NCI-H748 (cell line): ENCODE results near the gene ALDH9A1.
"Not testable (repeated sequence)": the region's sequence is repeated elsewhere in the genome, so short reads cannot be mapped to it uniquely, and the experiment has no call there.

ENCODE experiments used
- DNase-seq: peaks from one replicate; lab custom pipeline; 2025; ENCODE audit not compliant: unreplicated experiment; lab: John Stamatoyannopoulos, UW

Gene ALDH9A1

DNA sequence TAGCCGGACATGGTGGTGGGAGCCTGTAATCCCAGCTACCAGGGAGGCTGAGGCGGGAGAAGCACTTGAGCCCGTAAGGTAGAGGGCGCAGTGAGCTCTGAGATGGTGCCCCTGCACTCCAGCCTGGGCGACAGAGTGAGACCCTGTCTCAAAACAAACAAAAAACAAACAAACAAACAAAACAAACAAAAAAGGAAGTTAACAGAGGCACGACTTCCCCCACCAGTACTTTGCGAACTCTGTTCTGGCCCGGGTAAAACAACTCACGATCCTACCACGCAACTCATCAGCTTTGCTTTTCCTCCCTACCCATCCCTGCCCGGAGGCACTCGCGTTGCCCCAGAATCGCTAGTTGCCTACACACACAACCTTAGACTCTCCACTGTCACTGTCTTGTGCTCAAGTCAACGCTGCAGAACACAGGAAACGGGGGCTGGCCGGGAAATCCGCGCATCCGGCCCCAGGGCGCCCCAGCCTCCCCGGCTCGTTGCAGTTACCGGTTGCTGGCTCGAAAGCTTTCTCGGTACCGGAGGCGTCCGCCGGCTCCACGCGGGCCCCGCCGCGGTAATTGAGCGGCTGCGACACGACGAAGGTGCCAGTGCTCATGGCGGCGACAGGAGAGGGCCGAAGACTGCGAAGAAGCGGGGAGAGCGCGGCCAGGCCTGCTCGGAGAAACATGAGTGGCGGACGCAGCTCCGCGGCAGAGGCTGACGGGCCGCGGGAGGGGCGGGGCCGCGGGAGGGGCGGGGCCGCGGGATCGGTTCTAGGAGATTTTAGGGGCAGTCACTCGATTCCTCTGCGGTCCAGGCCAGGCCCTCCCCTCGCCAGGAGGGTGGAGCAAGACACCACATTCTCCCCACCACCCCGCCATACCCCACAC lies at the start of gene ALDH9A1:
Gene ALDH9A1, minus strand, starts transcription at position 682 of the 880 bp plus-strand sequence. Its CDS starts 4 bp downstream, at position 678.
- DNase-seq = peak; percentile 92

DNA sequence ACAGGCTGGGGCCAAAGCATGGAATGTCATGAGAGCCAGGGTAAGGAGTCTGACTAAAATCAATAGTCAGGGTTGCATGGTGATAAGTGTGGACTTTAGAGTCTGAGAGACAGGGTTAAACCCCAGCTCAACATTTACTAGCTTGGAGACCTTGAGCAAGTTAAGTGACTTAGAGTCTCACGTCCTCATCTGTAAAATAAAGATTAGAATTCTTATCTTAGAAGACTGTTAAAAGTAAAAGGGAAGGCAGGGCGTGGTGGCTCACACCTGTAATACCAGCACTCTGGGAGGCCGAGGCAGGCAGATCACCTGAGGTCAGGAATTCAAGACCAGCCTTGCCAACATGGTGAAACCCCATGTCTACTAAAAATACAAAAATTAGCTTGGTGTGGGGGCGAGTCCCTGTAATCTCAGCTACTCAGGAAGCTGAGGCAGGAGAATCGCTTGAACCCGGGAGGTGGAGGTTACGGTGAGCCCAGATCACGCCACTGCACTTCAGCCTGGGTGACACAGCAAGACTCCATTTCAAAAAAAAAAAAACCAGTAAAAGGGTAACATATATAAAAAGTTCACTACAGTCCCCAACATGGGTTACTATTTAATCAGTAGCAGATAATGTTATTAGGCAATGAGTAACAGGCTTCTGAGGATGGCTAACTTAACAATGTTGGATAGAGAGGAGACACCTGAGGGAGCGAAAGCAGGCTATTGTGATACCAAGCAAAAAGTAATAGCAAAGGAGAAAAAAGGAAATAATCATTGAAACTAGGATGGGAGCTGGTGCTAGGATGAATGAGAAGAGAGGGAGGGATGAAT lies 49.5 kb upstream of the ALDH9A1 start:
- no peak for DNase-seq

DNA sequence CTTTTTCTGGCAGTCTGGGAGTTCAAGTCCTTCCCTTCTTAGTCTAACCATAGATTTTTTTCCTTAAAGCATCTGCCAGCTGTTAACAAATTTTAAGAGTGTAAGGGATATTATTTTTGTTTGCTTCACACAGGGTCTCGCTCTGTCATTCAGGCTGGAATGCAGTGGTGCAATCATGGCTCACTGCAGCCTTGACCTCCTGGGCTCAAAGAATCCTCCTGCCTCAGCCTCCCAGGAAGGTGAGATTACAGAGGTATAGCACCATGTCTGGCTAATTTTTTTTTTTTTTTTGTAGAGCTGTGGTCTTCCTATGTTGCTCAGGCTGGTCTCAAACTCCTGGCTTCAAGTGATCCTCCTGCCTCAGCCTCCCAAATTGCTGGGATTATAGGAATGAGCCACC lies 46.6 kb upstream of the ALDH9A1 start:
- not testable (repeated sequence) for DNase-seq

DNA sequence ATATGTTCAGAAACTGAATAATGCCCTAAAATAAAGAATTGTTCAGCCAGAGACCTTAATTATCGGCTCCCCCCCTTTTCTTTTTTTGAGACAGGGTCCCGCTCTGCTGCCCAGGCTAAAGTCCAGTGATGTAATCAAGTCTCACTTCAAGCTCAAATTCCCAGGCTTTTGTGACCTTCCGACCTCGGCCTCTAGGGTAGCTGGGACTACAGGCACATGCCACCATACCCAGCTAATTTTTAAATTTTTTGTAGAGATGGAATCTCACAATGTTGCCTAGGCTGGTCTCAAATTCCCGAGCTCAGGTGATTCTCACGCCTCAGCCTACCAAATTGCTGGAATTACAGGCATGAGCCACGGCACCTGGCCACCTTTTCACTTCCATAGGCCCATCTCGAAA lies 43.8 kb upstream of the ALDH9A1 start:
- no peak for DNase-seq

DNA sequence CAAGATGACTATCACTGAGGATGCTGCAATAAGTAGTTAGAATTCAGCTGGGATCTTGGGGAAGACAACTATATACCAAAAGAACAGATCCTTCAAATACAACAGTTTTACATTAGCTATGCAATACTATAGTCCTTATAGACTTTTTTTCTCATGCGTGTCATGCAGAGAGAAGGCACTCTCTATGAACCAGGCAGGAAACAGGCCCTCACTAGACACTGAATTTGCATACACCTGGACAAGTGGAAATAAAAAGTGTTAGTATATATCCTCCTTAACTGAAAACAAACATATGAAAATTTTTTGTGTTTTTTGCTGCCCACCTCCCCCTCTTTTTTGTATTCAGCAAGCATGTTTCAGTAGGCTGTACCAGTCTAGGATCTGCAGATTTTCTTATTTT lies 40.4 kb upstream of the ALDH9A1 start:
- no peak for DNase-seq

DNA sequence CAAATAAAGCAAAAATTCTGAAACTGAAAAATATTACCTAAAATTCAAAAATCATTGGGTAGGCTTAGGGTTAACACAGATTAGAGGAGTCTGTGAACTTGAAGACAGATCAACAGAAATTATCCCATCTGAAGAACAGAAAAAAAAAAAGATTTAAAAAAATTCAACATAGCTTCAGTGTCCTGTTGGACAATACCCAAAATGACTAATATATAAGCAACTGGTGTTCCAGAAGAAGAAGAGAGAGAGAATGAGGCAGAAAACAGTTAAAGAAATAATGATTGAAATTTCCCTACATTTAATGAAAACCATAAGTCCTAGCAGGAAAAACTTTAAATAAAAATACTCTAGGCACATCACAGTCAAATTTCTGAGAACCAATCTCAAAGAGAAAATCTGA lies 38.8 kb upstream of the ALDH9A1 start:
- no peak for DNase-seq

DNA sequence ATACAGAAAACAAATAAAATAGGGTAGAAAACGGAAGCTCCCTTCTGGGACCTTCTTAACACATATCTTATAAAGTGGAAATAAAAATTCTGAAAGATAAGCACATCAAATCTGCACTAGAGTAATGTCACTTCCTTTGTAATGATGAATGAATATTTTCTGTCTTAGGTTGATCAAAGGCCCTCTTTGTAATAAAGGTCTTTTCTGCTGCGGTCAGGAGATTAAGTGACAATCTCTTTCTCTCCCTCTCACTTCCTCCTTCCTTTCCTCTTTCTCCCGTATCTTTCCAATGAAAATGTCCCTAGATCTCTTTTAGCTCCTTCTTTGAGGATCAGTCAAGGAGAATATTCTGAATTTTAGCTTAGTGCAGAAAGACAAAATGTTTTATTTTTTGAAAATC lies 36.5 kb upstream of the ALDH9A1 start:
- DNase-seq = no peak

DNA sequence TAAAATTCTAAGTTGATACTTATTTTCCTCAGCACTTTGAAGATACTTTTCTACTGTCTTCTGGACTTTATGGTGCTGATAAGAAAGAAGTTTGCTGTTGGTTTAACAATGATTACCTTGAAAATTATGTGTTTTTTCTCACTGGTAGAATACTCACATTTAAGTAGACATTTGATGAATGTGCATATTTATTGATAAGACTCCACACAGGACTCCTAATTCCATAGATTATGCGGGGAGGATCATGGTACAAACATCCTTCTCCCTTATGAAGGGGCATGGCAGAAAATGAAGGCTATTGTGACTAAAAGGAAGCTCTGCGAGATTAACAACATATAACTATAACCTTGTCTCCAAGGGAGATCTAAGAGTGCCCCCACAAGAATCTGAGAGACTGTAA lies 28.5 kb upstream of the ALDH9A1 start:
- DNase-seq = no peak

DNA sequence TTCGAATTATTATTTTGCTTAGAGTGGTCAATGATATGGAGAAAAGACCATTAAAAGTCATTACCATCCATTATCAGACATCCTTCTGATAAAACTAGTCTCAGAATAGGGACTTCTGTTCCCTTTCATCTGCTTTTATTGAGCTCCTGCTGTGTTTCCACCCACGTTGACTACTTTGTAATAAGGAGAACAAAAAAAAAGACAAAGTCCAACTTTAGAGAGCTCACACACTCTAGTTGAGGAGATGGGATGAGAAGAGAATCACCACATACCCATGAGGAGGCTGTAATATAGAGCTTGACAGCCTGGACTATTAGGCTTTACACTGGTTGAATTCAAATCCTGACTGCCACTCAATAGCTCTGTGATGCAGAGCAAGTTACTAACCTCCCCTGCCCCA lies 27.8 kb upstream of the ALDH9A1 start:
- DNase-seq = no peak

DNA sequence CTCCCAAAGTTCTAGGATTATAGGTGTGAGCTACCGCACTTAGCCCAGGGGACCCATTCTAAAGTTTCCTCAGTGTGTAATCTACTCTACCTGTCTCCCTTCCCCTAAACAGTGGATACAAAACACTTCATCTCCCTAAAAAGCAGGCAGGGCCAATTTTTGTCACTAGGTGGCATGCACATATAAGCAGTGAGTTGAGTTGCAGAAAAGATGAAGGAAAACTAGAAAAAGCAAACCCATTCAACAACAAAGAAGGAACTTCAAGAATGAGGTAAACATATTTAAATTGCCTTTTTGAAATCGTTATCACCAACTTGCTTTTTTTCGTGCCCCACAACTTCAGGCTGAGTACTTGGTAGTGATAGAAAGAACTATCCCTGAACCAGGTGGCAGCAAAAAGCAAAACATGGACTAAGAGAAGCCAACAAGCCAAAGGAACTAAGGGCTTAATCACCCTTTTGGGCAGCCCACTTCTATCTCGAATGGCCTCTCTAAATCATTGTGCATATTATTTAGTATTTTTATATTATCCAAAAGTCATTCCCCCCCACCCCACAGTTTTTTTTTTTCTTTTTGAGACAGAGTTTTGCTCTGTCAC lies 19.7 kb upstream of the ALDH9A1 start:
- peak; percentile 55 for DNase-seq

DNA sequence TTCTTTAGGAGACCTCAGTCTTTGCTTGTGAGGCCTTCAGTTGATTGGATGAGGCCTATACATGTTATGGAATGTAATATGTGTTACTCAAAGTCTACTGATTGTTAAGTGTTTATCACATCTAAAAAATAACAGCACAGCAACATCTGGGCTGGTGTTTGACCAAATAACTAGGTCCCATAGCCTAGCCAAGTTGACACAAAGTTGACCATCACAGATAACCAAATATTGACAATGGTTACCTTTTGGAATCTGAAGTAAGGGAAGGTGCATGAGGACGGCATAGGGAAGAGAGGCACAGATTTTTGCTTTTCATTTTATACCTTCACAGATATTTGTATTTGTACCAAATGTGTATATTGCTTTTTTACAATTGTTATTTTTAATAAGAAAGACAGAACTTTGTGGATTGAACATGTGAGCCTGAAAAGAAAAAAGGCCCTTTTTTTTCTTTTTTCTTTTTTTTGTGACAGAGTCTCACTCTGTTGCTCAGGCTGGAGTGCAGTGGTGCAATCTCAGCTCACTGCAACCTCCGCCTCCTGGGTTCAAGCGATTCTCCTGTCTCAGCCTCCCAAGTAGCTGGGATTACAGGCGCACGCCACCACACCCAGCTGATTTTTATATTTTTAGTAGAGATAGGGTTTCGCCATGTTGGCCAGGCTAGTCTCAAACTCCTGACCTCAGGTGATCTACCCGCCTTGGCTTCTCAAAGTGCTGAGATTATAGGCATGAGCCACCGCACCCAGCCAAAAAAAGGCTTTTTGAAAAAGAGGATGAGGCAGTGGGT lies 18.1 kb upstream of the ALDH9A1 start:
- not testable (repeated sequence) for DNase-seq

DNA sequence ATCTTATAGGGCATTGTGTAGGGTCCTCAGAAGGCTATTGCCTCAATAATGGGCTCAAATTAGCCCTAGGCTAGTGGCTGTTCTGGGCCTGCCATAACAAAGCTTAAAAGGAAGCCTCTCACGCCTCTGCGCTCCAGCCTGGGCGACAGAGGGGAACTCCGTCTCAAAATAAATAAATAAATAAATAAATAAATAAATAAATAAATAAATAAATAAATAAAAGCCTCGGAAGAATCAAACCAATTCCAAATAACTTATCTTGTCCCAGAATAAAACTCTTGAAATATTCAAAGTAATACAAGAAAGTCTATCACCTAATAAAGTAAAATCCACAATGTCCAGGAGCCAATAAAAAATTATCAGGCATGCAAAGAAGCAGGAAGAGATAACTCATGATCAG lies 14.4 kb upstream of the ALDH9A1 start:
- DNase-seq = no peak

DNA sequence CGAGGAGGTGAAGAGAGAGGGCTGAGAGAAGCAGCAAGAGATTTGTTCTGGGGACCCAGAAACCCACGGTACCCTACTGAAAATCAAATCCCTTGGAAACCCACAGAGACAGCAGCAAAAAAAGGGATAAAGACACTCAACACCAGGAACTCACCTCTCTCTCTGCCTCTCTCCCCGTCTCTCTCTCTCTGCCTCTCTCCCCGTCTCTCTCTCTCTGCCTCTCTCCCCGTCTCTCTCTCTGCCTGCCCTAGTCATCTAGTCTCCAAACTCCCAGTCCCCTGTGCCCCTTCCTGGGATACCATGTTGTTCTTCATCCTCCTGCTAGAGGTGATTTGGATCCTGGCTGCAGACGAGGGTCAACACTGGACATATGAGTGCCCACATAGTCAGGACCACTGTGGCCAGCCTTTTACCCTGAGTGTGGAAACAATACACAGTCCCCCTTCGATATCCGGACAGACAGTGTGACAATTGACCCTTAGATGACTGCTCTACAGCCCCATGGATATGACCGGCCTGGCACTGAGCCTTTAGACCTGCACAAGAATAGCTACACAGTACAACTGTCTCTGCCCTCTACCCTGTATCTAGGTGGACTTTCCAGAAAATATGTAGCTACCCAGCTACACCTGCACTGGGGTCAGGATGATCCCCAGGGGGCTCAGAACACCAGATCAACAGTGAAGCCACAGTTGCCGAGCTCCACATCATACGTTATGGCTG lies 9.8 kb upstream of the ALDH9A1 start:
- DNase-seq = no peak

DNA sequence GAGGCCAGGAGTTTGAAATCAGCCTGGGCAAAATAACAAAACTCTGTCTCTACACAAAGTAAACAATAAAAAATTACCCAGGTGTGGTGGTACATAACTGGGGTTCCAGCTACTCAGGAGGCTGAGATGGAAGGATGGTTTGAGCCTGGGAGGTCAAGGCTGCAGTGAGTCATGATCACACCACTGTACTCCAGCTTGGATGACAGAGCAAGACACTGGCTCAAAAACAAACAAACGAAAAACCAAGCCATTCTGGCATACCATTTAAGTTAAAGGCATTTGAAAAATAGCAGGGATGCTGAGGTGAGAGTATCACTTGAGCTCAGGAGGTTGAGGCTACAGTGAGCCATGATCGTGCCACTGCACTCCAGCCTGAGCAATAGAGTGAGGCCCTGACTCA lies 5.3 kb upstream of the ALDH9A1 start:
- no peak for DNase-seq

DNA sequence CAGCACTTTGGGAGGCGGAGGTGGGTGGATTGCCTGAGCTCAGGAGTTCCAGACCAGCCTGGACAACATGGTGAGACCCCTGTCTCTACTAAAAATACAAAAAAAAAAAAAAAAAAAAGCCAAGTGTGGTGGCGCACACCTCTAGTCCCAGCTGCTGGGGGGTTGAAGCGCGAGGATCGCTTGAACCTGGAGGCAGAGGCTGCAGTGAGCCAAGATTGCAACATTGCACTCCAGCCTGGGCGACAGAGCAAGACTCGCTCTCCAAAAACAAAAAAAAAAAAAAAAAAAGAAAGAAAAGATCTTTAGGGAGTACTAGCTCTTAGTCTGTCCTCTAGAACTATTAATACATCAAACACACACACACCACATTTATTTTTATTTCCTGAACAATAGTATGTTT lies 3.6 kb upstream of the ALDH9A1 start:
- DNase-seq = not testable (repeated sequence)

DNA sequence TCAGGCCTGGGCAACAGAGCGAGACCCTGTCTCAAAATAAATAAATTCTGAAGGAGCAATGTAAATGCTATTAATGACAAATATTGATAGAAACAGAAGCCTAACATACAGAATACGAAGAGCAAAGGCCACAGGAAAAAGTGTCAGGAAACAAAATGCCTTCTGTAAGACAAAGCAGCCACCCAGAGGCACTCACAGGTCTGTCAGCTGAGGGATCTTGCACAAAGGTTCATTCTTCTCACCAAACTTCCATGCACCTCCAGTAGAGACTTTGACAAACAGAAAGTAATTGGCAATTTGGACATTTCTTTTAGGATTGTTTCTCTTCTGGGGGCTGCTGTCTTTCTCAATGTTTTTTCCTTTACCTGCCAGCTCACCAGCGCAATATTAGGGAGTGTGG lies 1.2 kb upstream of the ALDH9A1 start:
- DNase-seq = no peak

DNA sequence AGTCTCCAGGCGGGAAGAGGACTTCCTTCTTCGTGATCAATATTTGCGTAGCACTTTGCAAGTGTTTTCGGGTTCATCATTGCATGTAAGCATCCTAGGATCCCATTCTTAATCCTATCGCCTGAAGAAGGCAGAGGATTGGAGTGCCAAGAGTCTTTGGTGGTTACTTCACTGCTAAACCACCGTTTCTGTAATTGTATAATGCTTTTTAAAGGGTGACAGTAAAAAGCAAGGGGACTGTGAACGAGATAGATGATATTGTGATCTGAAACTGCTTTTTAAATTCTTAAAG lies 345 bp upstream of the ALDH9A1 start:
- DNase-seq = no peak

DNA sequence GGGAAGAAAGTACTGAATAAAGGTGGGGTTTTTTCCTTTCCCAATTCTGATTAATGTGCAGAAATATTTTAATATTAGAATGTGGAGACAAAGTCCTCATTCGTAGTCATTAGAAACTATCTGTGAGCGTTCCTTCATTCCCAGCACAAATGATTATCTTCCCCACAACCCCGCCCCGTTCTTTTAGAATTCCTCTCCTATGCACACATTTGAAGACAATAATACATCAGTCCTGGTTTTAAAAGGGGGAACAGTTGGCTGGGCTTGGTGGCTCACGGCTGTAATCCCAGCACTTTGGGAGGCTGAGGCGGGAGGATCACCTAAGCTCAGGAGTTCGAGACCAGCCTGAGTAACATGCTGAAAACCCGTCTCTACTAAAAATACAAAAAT lies 876 bp downstream of the ALDH9A1 start:
- peak; percentile 56 for DNase-seq

DNA sequence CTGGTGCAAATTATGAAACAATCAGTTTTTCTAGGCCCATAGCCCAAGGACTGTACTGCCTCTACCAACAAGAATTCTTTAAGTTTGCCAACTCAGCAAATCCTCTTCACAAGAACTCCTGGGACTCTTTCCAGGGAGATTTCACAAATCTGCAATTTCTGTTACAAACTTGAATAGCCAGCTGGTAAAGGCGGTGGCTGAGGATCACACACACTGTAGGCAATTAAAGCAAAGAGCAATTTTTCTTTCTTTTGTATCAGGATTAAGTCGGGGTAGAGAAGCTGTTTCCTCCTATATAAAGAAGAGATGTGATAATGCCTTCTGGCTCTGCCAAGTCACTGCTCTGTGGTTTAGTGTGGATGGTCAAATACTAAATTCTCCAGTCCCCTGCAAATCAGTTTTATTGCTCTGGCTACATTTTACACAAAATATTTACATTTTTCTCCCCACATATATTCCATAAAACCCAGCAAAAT lies 1.7 kb downstream of the ALDH9A1 start:
- no peak for DNase-seq

DNA sequence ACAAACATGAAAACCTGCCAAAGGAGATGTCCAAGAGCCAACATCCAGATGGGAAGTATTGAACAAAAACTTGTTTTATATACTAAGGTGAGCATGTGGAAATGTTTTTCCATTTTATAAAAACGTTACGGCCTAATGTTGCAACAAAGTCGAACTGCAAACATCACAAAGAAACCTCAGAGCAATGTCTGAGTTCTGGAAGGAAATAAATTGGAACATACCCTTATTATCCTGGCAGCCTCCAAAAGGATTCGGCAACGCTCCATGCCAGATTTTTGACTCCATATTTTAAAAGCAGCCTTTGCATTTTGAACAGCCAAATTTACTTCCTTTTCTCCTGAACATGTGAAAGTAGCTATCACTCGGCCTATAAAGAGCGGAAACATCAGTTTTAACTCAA lies 3.3 kb downstream of the ALDH9A1 start:
- DNase-seq = no peak
